SJSA1 (cell line): ENCODE measurements around the gene AGAP9. TPM values are rescaled to one million over a fixed set of nuclear protein-coding genes. Genes with fewer than 3 reads are reported as not detected.
"Not testable (repeated sequence)": the region's sequence is repeated elsewhere in the genome, so short reads cannot be mapped to it uniquely, and the experiment has no call there.

Experiments
- DNase-seq, 2 experiments: peaks; one replicate each; pipeline ENCODE4 v3.0.0-alpha.2; 2015 to 2020; ENCODE audit warnings: low spot score in 2 of 2, low read depth in 1 of 2
- H3K27ac ChIP-seq: fragments of 250-450 bp; sonication (Bioruptor Pico); 2 replicates; pipeline ENCODE4 v1.5.1; 2020; ENCODE audit warnings: mild to moderate bottlenecking, moderate library complexity
- H3K27me3 ChIP-seq: fragments of 250-450 bp; sonication (Bioruptor Pico); replicated peaks from 2 replicates; pipeline ENCODE4 v1.5.1; 2020; ENCODE audit warnings: mild to moderate bottlenecking, moderate library complexity
- H3K36me3 ChIP-seq: fragments of 250-450 bp; sonication (Bioruptor Pico); 2 replicates; pipeline ENCODE4 v1.5.1; 2020; ENCODE audit warnings: mild to moderate bottlenecking
- H3K4me1 ChIP-seq: fragments of 250-450 bp; sonication (Bioruptor Pico); replicated peaks from 2 replicates; pipeline ENCODE4 v1.6.1; 2021; ENCODE audit warnings: mild to moderate bottlenecking
- H3K4me3 ChIP-seq: fragments of 250-450 bp; sonication (Bioruptor Pico); 2 replicates; pipeline ENCODE4 v1.5.1; 2020; ENCODE audit warnings: mild to moderate bottlenecking
- H3K9me3 ChIP-seq: fragments of 250-450 bp; sonication (Bioruptor Pico); replicated peaks from 2 replicates; pipeline ENCODE4 v1.5.1; 2020; ENCODE audit warnings: mild to moderate bottlenecking
- total RNA-seq: library from RNA; depleted of rRNA; stranded (reverse); fragments of >200 nt; shearing (Covaris generic); gene quantifications from 2 replicates; pipeline ENCODE4 v1.2.3, GENCODE V29; 2014

Gene AGAP9
- total RNA-seq, 1 experiment from 2014 or later, result 1.0 TPM

DNA sequence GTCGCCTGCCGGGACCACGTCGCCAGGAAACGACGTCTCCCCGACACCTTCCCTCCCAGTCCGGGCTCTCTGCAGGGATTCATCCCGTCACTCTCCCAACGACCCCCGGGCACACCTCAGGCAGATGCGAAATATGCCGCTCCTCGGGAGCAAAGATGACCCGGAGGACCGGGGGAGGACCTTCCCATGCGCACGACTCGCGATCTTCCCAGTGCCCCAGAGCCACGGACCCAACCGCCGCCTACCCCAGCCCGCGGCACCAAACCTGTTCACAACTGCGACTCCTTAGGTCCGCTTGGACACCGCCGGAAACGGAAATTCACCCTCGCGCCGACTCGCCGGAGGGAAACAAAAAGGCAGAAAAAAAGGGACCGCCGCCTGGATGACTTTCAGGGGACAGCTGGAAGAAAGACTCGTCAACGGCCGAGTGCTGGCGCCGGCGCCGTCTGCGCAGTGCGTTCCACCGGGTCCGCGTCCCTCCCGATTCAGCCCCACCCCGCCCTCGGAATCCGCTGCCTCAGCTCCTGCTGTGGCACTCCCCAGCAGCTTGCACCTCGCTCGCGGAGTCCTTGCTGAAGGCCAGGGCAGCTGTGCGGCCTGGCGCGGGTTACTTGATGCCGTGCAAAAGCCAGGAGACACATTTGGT lies 29.9 kb upstream of the AGAP9 start:
- H3K27me3 ChIP-seq, H3K36me3 ChIP-seq, H3K4me1 ChIP-seq, H3K9me3 ChIP-seq: not testable (repeated sequence)
- peak overlapping the region; percentile 84 for H3K27ac ChIP-seq
- peak overlapping the region; percentile 68 for H3K4me3 ChIP-seq
- peak; percentile 84 for DNase-seq

- not testable (repeated sequence) for H3K36me3 ChIP-seq, H3K9me3 ChIP-seq, H3K27me3 ChIP-seq, H3K4me1 ChIP-seq
- Histone ChIP-seq H3K27ac (peak overlapping the region; percentile 84), H3K4me3 (peak overlapping the region; percentile 68)
- peak; percentile 46 to 65 for DNase-seq
Observed at GRCh38 chr10:47552719-47553118, 29.3 kb upstream of the AGAP9 start.

- not testable (repeated sequence) for H3K9me3 ChIP-seq, H3K36me3 ChIP-seq, H3K4me3 ChIP-seq, H3K4me1 ChIP-seq, H3K27ac ChIP-seq, H3K27me3 ChIP-seq, DNase-seq
Observed at GRCh38 chr10:47547286-47547685, 23.8 kb upstream of the AGAP9 start.

DNA sequence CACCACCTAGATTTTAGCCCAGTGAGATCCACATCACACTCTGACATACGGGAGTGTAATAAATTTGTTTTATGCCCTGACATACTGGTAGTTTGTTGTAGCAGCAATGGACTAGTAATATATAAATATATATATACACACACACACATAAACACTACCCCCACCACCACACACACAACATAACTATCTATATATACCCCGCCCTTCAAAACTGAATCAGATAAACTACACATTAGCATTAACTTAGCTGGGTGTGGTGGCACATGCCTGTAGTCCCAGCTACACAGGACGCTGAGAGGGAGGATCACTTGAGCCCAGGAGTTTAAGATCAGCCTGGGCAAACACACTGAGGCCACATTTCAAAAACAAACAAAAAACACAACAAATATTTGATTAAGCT lies 13.0 kb upstream of the AGAP9 start:
- not testable (repeated sequence) for H3K4me3 ChIP-seq, DNase-seq, H3K27me3 ChIP-seq, H3K4me1 ChIP-seq, H3K27ac ChIP-seq, H3K9me3 ChIP-seq, H3K36me3 ChIP-seq

GRCh38 chr10:47502313-47502712 lies 21.1 kb downstream of the AGAP9 start:
- not testable (repeated sequence) for H3K4me3 ChIP-seq, H3K9me3 ChIP-seq, DNase-seq, H3K27ac ChIP-seq, H3K27me3 ChIP-seq, H3K36me3 ChIP-seq, H3K4me1 ChIP-seq

GRCh38 chr10:47494226-47494625 lies 29.2 kb downstream of the AGAP9 start:
- not testable (repeated sequence) for H3K4me1 ChIP-seq, DNase-seq, H3K27me3 ChIP-seq, H3K4me3 ChIP-seq, H3K36me3 ChIP-seq, H3K27ac ChIP-seq, H3K9me3 ChIP-seq

- H3K36me3 ChIP-seq, DNase-seq, H3K9me3 ChIP-seq, H3K4me1 ChIP-seq, H3K27me3 ChIP-seq, H3K27ac ChIP-seq, H3K4me3 ChIP-seq: not testable (repeated sequence)
Observed at GRCh38 chr10:47491600-47491999, 31.8 kb downstream of the AGAP9 start, which contains the start of gene FAM25G. Gene FAM25G (minus strand): TSS chr10:47491700. CDS start chr10:47491674, 26 bp downstream.

- not testable (repeated sequence) for H3K36me3 ChIP-seq, H3K9me3 ChIP-seq, H3K27ac ChIP-seq, H3K27me3 ChIP-seq, H3K4me3 ChIP-seq, H3K4me1 ChIP-seq, DNase-seq
Observed at GRCh38 chr10:47489630-47490029, 33.8 kb downstream of the AGAP9 start.

- peak in 1 of 2 experiments; percentile 23 for DNase-seq
- not testable (repeated sequence) for H3K4me3 ChIP-seq, H3K27ac ChIP-seq
Observed at GRCh38 chr10:47485943-47486342, 37.5 kb downstream of the AGAP9 start.

GRCh38 chr10:47484786-47485185 lies 38.7 kb downstream of the AGAP9 start:
- H3K36me3 ChIP-seq, H3K9me3 ChIP-seq, H3K27me3 ChIP-seq, H3K4me1 ChIP-seq, H3K4me3 ChIP-seq, DNase-seq, H3K27ac ChIP-seq: not testable (repeated sequence)

More at GRCh38 chr10:47485943-47486342, 37.5 kb downstream of the AGAP9 start:
- not testable (repeated sequence) for H3K36me3 ChIP-seq, H3K27me3 ChIP-seq, H3K9me3 ChIP-seq, H3K4me1 ChIP-seq

DNA sequence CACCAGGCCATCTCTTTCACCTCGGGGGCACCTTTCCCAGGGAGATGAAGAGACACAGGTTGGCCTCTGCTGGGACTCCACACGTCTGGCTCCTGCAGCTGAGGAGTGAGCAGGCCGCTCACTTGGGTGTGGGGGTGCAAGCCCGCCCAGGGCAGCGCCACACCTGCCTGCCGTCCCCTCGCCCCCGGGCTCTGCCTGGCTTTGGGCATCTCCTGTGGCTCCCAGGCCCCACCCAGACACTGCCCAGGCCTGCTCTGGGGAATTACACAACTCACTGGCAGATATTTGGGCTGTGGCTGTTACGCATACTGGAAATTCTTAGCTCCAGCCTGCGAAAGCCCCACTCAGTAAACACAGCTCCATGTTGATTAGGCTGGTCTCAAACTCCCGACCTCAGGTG lies 39.5 kb downstream of the AGAP9 start, which contains the start of gene ANXA8:
TSS of gene ANXA8 (minus strand) at position 193 of the 400 bp plus-strand sequence. CDS start at position 11, 182 bp downstream.
- not testable (repeated sequence) for H3K4me3 ChIP-seq, H3K27ac ChIP-seq, H3K4me1 ChIP-seq, DNase-seq, H3K9me3 ChIP-seq, H3K36me3 ChIP-seq, H3K27me3 ChIP-seq

DNA sequence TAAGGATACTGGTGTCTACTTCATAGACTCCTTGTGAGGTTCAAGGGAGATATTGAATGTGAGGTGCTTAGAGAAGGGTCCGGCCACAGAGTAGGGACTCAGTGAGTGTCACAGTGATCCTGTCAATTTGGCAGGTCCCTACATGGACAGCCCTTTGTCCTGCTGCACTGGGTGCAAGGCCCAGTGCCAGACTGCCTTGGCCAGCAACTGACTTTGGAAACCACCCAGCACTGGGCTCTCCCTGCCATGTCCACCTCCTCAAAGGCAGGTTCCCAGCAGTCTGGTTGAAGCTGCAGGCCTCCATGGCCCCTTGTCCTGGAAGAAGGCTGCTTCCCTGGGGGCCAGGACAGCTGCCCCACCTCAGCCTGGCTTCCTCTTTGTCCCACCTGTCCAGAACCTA lies 41.1 kb downstream of the AGAP9 start:
- H3K9me3 ChIP-seq, H3K36me3 ChIP-seq, H3K27ac ChIP-seq, H3K4me3 ChIP-seq, DNase-seq, H3K4me1 ChIP-seq, H3K27me3 ChIP-seq: not testable (repeated sequence)

- DNase-seq, H3K4me1 ChIP-seq, H3K27me3 ChIP-seq, H3K27ac ChIP-seq, H3K9me3 ChIP-seq, H3K4me3 ChIP-seq, H3K36me3 ChIP-seq: not testable (repeated sequence)
Observed at GRCh38 chr10:47481768-47482181, 41.7 kb downstream of the AGAP9 start.

DNA sequence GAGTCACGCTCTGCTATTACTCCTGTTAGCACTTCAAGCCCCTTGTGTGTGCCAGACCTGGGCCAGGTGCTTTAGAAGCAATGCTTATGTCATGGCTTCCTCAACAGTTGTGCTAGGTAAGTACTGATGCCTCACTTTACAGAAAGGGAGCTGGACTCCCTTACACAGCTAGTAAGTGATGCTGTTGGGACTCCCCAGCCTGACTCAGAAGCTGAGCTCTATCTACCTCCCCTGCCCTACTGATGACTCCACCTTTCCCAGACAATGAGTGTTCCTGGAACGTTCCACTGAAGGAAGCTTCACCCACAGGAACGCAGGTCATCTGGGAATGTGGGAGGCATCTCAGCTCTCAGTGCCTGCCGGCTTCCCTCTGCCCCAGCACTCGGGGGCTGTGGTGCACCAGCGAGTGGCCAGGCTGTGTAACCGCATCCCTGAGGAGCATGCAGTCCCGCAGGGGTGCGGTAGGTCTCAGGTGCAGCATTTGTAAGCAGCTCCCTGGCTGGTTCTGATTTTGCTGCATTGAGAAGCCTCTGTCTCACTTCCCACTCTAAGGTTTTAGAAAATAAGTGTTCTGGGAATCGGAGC lies 42.2 kb downstream of the AGAP9 start:
- H3K36me3 ChIP-seq, H3K27ac ChIP-seq, H3K27me3 ChIP-seq, H3K9me3 ChIP-seq, H3K4me3 ChIP-seq, H3K4me1 ChIP-seq: not testable (repeated sequence)
- DNase-seq, result peak; percentile 66 to 83

DNA sequence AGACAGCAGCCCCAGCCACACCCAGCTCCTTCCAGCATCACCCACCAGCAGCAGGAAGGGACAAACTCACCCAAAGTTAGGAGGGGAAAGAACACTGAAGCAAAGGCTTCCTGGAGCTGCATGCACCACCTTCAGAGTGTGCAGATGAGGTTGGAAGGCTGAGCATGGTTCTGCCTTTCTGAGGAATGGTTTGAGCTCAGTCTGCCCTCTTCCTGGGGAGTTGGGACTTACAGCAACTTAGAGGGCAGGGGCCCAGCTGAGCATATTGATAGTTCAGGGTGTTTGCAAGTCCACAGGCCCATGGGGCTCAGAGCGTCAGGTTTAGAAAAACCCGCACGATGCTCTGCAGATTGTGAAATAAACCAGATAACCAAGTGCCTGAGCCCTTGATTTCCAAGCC lies 43.3 kb downstream of the AGAP9 start:
- H3K36me3 ChIP-seq, H3K27ac ChIP-seq, H3K4me3 ChIP-seq, DNase-seq, H3K9me3 ChIP-seq, H3K27me3 ChIP-seq, H3K4me1 ChIP-seq: not testable (repeated sequence)
